GM13977 (cell line): ENCODE measurements around the gene GCNA.
"Not testable (repeated sequence)": the region's sequence is repeated elsewhere in the genome, so short reads cannot be mapped to it uniquely, and the experiment has no call there.

Experiments used
- DNase-seq: peaks from one replicate; pipeline ENCODE4 v3.0.0; 2012; ENCODE audit warnings: low spot score
- in situ Hi-C: fragments of 300-500 bp; cut with MboI; formaldehyde crosslinking; loops from one replicate; pipeline ENCODE4 v1.12.0; 2022; ENCODE audit warnings: low sequenced_read_pairs, low pct_unique_long_range_greater_than_20kb, mixed read lengths, inconsistent platforms; ENCODE audit not compliant: unreplicated experiment
- TF ChIP-seq, protein P1 (sequence below): IDR thresholded peaks from 2 replicates; pipeline ENCODE4 v1.5.1; 2012; ENCODE audit warnings: mild to moderate bottlenecking, control low read depth; ENCODE audit not compliant: insufficient read depth; ENCODE audit errors: extremely low read depth, missing control alignments

The GCNA gene

DNA sequence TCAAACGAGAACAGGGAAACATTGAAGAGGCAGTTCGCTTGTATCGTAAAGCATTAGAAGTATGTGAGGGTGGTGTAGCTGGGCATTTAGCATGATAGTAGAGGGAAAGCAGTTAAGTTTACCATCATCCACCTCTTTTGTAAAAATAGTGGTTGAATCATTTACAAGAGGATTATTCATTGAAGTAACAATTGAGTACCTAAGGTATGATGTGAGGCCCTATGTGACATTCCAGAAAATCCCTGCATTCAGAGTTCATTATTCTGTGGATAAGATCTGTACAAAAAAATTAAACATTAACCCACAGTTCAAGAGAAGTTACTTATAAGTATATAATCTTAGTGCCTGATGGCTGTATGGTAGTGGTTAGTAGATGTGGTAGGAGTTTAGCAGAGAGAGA, 22.2 kb upstream of the GCNA start:
- TF ChIP-seq, protein P1, sequence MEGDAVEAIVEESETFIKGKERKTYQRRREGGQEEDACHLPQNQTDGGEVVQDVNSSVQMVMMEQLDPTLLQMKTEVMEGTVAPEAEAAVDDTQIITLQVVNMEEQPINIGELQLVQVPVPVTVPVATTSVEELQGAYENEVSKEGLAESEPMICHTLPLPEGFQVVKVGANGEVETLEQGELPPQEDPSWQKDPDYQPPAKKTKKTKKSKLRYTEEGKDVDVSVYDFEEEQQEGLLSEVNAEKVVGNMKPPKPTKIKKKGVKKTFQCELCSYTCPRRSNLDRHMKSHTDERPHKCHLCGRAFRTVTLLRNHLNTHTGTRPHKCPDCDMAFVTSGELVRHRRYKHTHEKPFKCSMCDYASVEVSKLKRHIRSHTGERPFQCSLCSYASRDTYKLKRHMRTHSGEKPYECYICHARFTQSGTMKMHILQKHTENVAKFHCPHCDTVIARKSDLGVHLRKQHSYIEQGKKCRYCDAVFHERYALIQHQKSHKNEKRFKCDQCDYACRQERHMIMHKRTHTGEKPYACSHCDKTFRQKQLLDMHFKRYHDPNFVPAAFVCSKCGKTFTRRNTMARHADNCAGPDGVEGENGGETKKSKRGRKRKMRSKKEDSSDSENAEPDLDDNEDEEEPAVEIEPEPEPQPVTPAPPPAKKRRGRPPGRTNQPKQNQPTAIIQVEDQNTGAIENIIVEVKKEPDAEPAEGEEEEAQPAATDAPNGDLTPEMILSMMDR, result no peak
- DNase-seq, result no peak
- in situ Hi-C loops, result no loop called here

GRCh38 chrX:71558920-71559319, 19.3 kb upstream of the GCNA start:
- TF ChIP-seq, protein P1, result no peak
- DNase-seq, result no peak
- in situ Hi-C loops, result no loop called here

GRCh38 chrX:71559773-71560172, 18.5 kb upstream of the GCNA start:
- in situ Hi-C loops, result not testable (repeated sequence)

DNA sequence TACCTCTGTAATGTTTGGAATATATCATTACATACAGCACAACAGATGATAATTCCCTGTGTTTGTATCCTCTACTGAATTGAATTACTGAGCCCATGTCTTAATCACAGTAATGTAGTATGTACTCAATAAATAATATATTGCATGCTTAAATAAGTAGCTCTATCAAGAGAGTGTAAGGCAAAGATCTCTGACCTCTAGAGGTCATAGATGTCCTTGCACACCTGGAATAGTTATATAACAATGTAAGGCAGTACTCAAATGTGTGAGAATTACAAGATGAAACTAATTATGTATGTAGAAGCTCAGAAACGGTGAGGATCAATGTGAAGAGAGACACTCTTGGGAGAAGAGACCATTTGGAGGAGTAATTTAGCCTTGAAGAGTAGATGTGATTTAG, 14.3 kb upstream of the GCNA start:
- in situ Hi-C loops, result no loop called here
- no peak for DNase-seq
- TF ChIP-seq, protein P1, result peak; percentile 4

More at GRCh38 chrX:71559773-71560172, 18.5 kb upstream of the GCNA start:
- not testable (repeated sequence) for DNase-seq

DNA sequence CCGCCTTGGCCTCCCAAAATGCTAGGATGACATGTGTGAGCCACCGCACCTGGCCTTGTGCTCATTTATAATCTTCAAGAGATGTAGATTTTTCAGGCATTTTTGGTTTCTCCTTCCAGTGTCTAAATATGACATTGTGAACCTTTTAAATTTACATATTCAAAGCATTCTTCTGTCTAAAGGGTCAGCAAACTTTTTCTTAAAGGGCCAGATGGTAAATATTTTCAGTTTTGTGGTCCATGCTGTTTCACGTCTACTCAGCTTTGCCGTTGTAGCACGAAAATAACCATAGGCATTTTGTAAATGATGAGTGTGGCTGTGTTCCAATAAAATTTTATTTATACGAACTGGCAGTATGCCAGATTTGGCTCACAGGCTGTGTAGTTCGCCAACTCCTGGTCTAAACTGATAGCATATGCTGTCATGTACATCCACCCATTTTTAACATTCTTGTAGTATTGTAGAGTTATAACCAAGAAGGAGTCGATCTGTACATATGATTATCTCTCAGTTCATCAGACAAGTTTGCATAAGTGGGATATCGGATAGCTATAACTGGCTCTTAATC, 12.7 kb upstream of the GCNA start:
- no peak for DNase-seq
- in situ Hi-C loops, result no loop called here
- TF ChIP-seq, protein P1, result no peak

- DNase-seq, in situ Hi-C loops: not testable (repeated sequence)
Observed at GRCh38 chrX:71571390-71571789, 6.8 kb upstream of the GCNA start.

- DNase-seq, result no peak
- TF ChIP-seq, protein P1, result no peak
- in situ Hi-C loops, result no loop called here
Observed at GRCh38 chrX:71573590-71573989, 4.6 kb upstream of the GCNA start.

- TF ChIP-seq, protein P1, result no peak
- DNase-seq, result no peak
- in situ Hi-C loops, result no loop called here
Observed at GRCh38 chrX:71577682-71578081, 555 bp upstream of the GCNA start.
